Measurements from ENCODE around the gene GRM1. TPM values are rescaled to one million over a fixed set of nuclear protein-coding genes. Genes with fewer than 3 reads are reported as not detected.

Gene GRM1
- total and polyA plus RNA-seq, 2 experiments from 2014 or later, result not detected

DNA sequence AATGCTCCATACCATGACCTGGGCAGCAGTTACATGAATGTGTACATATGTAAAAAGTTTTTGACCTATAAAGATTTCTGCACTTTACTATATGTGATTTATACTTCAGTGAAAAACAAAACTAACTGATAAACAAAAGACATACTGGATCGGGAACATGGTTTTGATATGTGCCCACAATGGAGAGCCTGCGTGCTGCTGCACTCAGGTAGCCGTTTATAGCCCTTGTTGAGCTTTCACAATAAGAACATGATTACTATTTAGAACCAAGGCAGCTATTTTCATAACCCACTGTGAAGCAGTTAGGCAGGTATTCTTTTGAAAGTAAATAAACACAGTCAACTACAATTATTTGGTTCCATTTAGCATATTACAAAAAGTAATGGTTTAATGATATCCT, 318.8 kb downstream of the GRM1 start:
- Histone ChIP-seq H3K4me1 (ENCODE audit: insufficient read depth) (no peaks in the 10 kb centered on the region), H3K9me2 (ENCODE audit: insufficient read depth) (no peaks in the 10 kb centered on the region), H3K9ac (no peak overlapping the region), H3K27ac (no peak overlapping the region), H3K9me3 (ENCODE audit: low read depth) (no peaks in the 10 kb centered on the region), H3K4me2 (ENCODE audit: unreplicated experiment) (no peak overlapping the region), H3K36me3 (ENCODE audit: low read depth) (no peaks in the 10 kb centered on the region), H4K20me1 (ENCODE audit: insufficient read depth) (no peaks in the 10 kb centered on the region), H3K27me3 (replicated peaks; ENCODE audit: insufficient read depth) (no peaks in the 10 kb centered on the region; the same call in 1 of the 2 replicates), H3K79me2 (ENCODE audit: insufficient read depth) (no peaks in the 10 kb centered on the region), H2AFZ (no peak overlapping the region), H3K4me3 (no peak overlapping the region), H3F3A (ENCODE audit: insufficient read depth) (no peaks in the 10 kb centered on the region)
- in situ Hi-C loops (cut with MboI), result no loop called here
- 97 to 98% methylated on average over 3 of the region's 3 CpGs for WGBS, 2 experiments (ENCODE audit: low coverage in 1 of 2, low lambda C conversion rate in 2 of 2, missing lambda C conversion rate in 2 of 2)
- no peak for TF ChIP-seq EZH2phosphoT487 (IDR thresholded peaks at IDR 0.05; ENCODE audit: insufficient read depth, low read depth)
- TF ChIP-seq EZH2 (IDR thresholded peaks at IDR 0.05; ENCODE audit: insufficient read depth, poor library complexity, severe bottlenecking), result no peak
- no peak for DNase-seq

DNA sequence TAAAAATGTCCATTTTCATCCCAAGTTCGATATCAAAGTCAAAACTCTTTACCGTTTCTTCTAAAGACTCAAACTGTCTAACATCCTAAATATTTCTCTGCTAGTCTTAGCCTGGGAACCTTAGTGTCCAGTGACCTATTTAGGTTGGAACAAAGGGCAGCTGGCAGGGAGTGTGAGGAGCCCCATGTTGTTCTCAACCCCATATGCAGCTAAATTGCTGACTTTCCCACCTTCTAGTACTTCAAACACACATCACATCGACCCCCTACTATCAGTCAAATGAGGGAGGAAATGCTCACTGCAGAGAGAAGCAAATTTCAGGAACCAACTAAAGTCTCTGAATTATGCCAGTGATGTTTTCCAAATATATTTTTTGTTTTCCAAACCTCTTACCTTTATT, 322.2 kb downstream of the GRM1 start:
- DNase-seq, result no peak

DNA sequence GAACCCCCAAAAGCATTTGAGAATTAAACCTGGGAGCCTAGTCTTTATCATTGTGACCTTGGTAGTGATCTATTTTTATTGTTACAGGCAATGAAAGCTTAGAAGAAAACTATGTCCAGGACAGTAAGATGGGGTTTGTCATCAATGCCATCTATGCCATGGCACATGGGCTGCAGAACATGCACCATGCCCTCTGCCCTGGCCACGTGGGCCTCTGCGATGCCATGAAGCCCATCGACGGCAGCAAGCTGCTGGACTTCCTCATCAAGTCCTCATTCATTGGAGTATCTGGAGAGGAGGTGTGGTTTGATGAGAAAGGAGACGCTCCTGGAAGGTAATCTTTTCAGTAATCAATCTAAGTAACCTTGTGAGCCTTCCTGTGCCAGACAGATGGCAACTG, 323.3 kb downstream of the GRM1 start:
- Histone ChIP-seq H3K9me2 (ENCODE audit: insufficient read depth) (no peaks in the 10 kb centered on the region), H3F3A (ENCODE audit: insufficient read depth) (peaks cover 10% of the 10 kb centered on the region; the same call in 1 of the 2 replicates), H3K36me3 (ENCODE audit: low read depth) (no peaks in the 10 kb centered on the region), H3K9ac (no peak overlapping the region), H2AFZ (no peak overlapping the region), H3K4me2 (ENCODE audit: unreplicated experiment) (no peak overlapping the region), H3K9me3 (ENCODE audit: low read depth) (no peaks in the 10 kb centered on the region), H3K27me3 (replicated peaks; ENCODE audit: insufficient read depth) (no peaks in the 10 kb centered on the region), H4K20me1 (ENCODE audit: insufficient read depth) (no peaks in the 10 kb centered on the region), H3K4me1 (ENCODE audit: insufficient read depth) (peaks cover 3% of the 10 kb centered on the region), H3K4me3 (no peak overlapping the region), H3K27ac (no peak overlapping the region), H3K79me2 (ENCODE audit: insufficient read depth) (no peaks in the 10 kb centered on the region)
- WGBS, 2 experiments (ENCODE audit: low coverage in 1 of 2, low lambda C conversion rate in 2 of 2, missing lambda C conversion rate in 2 of 2), result 62 to 63% methylated on average over 5 of the region's 5 CpGs
- no peak for DNase-seq
- TF ChIP-seq EZH2 (IDR thresholded peaks at IDR 0.05; ENCODE audit: insufficient read depth, poor library complexity, severe bottlenecking) (no peak), EZH2phosphoT487 (IDR thresholded peaks at IDR 0.05; ENCODE audit: insufficient read depth, low read depth) (no peak)
- in situ Hi-C loops (cut with MboI), result no loop called here

More for the DNA sequence above, 322.2 kb downstream of the GRM1 start:
- no peak overlapping the region for H3K9ac ChIP-seq
- no peak overlapping the region for H3K4me2 ChIP-seq (ENCODE audit: unreplicated experiment)
- H2AFZ ChIP-seq, result no peak overlapping the region
- no peaks in the 10 kb centered on the region for H3K9me2 ChIP-seq (ENCODE audit: insufficient read depth)
- H3F3A ChIP-seq (ENCODE audit: insufficient read depth), result no peaks in the 10 kb centered on the region
- WGBS, 2 experiments (ENCODE audit: low coverage in 1 of 2, low lambda C conversion rate in 2 of 2, missing lambda C conversion rate in 2 of 2), result 34 to 38% methylated on average over 3 of the region's 3 CpGs
- H3K27me3 ChIP-seq (replicated peaks; ENCODE audit: insufficient read depth), result no peaks in the 10 kb centered on the region; the same call in 1 of the 2 replicates
- H3K9me3 ChIP-seq (ENCODE audit: low read depth), result no peaks in the 10 kb centered on the region
- TF ChIP-seq EZH2phosphoT487 (IDR thresholded peaks at IDR 0.05; ENCODE audit: insufficient read depth, low read depth) (no peak), EZH2 (IDR thresholded peaks at IDR 0.05; ENCODE audit: insufficient read depth, poor library complexity, severe bottlenecking) (no peak)
- no peaks in the 10 kb centered on the region for H3K36me3 ChIP-seq (ENCODE audit: low read depth)
- in situ Hi-C loops (cut with MboI), result no loop called here
- H4K20me1 ChIP-seq (ENCODE audit: insufficient read depth), result no peaks in the 10 kb centered on the region
- H3K4me1 ChIP-seq (ENCODE audit: insufficient read depth), result no peaks in the 10 kb centered on the region
- H3K4me3 ChIP-seq, result no peak overlapping the region
- H3K27ac ChIP-seq, result no peak overlapping the region
- H3K79me2 ChIP-seq (ENCODE audit: insufficient read depth), result no peaks in the 10 kb centered on the region

DNA sequence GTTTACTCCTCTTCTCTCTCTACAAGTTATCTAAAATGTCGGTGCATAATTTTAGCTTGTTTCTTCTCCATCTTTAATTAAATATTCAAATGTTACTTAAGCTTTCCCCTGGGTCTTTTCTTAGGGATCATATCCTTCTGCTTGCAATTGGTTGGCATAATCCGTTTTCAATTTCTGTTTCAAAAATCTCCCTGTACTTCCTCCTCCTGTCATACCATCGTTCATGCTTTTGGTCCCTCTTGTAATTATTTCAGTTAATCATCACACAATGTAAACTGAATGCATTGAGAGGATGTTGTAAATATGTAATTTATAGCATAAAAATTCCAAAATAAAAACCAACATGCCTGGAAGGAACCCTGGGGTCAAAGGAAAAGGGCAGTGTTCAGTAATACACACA, 325.6 kb downstream of the GRM1 start:
- no peak for TF ChIP-seq EZH2 (IDR thresholded peaks at IDR 0.05; ENCODE audit: insufficient read depth, poor library complexity, severe bottlenecking)
- TF ChIP-seq EZH2phosphoT487 (IDR thresholded peaks at IDR 0.05; ENCODE audit: insufficient read depth, low read depth), result no peak

More for the DNA sequence above, 325.6 kb downstream of the GRM1 start:
- Histone ChIP-seq H3K4me1 (ENCODE audit: insufficient read depth) (peaks cover 24% of the 10 kb centered on the region), H2AFZ (no peak overlapping the region), H3K4me3 (no peak overlapping the region), H3K36me3 (ENCODE audit: low read depth) (no peaks in the 10 kb centered on the region), H3K27ac (no peak overlapping the region), H3F3A (ENCODE audit: insufficient read depth) (peaks cover 30% of the 10 kb centered on the region), H4K20me1 (ENCODE audit: insufficient read depth) (no peaks in the 10 kb centered on the region), H3K9ac (no peak overlapping the region), H3K9me3 (ENCODE audit: low read depth) (no peaks in the 10 kb centered on the region), H3K9me2 (ENCODE audit: insufficient read depth) (no peaks in the 10 kb centered on the region), H3K27me3 (replicated peaks; ENCODE audit: insufficient read depth) (no peaks in the 10 kb centered on the region), H3K4me2 (ENCODE audit: unreplicated experiment) (no peak overlapping the region), H3K79me2 (ENCODE audit: insufficient read depth) (no peaks in the 10 kb centered on the region)
- in situ Hi-C loops (cut with MboI), result no loop called here
- 81 to 82% methylated on average over 3 of the region's 3 CpGs for WGBS, 2 experiments (ENCODE audit: low coverage in 1 of 2, low lambda C conversion rate in 2 of 2, missing lambda C conversion rate in 2 of 2)
- no peak for DNase-seq

Data from GM23248 (cell line).